22Rv1 (cell line): ENCODE data around the gene TRIO.

ENCODE experiments used
- H3K27ac ChIP-seq: fragments of 450-650 bp; 2 replicates; pipeline ENCODE4 v1.5.1; 2017
- ZFX ChIP-seq: fragments of 450-650 bp; IDR thresholded peaks from 2 replicates; pipeline ENCODE4 v1.6.1; 2017; ENCODE audit warnings: antibody characterized with exemption, borderline replicate concordance
- TF ChIP-seq, protein P1 (sequence below): fragments of 450-650 bp; IDR thresholded peaks from 2 replicates; pipeline ENCODE4 v1.5.1; 2017; ENCODE audit warnings: mild to moderate bottlenecking

TRIO gene

DNA sequence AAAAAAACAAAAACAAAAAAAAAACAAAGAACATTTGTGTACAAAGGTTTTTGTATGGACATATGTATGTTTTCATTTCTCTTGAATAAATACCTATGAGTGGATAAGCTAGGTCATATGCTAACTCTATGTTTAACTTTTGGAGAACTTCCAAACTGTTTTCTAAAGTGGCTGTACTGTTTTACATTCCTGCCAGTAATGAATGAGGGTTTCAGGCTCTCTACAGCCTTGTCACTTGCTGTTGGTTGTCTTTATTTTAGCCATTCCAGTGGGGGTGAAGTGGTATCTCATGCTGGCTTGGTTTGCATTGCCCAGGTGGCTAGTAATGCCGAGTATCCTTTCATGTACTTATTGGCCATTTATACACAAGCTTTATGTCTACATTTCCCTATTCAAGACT lies 9.1 kb upstream of the TRIO start:
- TF ChIP-seq, protein P1, sequence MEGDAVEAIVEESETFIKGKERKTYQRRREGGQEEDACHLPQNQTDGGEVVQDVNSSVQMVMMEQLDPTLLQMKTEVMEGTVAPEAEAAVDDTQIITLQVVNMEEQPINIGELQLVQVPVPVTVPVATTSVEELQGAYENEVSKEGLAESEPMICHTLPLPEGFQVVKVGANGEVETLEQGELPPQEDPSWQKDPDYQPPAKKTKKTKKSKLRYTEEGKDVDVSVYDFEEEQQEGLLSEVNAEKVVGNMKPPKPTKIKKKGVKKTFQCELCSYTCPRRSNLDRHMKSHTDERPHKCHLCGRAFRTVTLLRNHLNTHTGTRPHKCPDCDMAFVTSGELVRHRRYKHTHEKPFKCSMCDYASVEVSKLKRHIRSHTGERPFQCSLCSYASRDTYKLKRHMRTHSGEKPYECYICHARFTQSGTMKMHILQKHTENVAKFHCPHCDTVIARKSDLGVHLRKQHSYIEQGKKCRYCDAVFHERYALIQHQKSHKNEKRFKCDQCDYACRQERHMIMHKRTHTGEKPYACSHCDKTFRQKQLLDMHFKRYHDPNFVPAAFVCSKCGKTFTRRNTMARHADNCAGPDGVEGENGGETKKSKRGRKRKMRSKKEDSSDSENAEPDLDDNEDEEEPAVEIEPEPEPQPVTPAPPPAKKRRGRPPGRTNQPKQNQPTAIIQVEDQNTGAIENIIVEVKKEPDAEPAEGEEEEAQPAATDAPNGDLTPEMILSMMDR: no peak
- TF ChIP-seq ZFX: no peak
- no peak overlapping the region for H3K27ac ChIP-seq

DNA sequence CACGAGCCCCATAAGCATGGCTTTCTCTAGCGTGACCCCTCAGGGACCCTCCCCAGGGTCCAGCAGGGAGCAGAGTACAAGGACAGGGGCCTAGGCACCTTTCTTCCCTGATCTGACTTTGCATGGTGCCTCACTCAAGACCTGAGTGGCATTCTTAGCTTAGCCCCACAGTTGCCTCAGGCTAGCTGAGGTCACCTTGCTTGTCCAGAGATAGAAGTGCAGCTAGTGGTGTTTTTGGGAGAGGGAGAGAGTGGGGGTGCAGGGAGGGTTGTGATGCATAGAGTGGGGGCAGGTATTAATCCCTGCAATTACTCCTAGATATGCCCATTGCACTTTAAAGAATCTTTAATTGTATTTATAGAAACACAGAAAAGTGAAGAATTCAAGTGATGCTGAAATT lies 8.4 kb upstream of the TRIO start:
- no peak overlapping the region for H3K27ac ChIP-seq
- no peak for TF ChIP-seq ZFX
- TF ChIP-seq, protein P1: no peak

DNA sequence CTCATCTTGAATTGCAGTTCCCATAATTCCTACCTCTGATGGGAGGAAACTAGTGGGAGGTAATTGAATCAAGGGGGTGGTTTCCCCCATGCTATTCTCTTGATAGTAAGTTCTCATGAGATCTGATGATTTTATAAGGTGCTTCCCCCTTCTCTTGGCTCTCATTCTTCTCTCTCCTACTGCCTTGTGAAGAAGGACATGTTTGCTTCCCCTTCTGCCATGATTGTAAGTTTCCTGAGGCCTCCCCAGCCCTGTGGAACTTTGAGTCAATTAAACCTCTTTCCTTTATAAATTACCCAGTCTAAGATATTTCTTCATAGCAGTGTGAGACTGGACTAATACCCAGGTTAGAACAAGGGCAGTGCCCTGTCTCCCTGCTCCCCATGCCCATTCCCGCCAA lies 7.5 kb upstream of the TRIO start:
- no peak for TF ChIP-seq ZFX
- TF ChIP-seq, protein P1: no peak
- H3K27ac ChIP-seq: no peak overlapping the region

DNA sequence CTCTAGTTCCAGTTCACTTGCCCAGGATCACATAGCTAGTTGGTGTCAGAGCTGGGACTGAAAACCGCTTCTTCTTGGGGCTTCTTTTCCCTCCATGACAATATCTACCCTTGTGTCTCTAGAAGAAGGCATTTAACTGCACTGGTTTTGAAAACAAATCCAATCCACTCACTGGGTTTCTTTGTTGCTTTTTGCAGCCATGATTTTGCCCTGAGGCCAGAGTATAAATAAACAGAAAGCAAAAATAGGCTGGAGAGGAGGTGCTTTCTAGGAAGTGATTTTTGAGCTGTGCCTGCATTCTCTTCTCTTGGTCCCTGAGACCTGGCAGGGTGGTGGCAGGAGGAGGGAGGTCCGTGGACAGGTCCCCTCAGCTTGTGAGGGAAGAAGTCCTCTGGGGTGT lies 6.9 kb upstream of the TRIO start:
- TF ChIP-seq, protein P1: no peak
- TF ChIP-seq ZFX: no peak
- H3K27ac ChIP-seq: no peak overlapping the region

DNA sequence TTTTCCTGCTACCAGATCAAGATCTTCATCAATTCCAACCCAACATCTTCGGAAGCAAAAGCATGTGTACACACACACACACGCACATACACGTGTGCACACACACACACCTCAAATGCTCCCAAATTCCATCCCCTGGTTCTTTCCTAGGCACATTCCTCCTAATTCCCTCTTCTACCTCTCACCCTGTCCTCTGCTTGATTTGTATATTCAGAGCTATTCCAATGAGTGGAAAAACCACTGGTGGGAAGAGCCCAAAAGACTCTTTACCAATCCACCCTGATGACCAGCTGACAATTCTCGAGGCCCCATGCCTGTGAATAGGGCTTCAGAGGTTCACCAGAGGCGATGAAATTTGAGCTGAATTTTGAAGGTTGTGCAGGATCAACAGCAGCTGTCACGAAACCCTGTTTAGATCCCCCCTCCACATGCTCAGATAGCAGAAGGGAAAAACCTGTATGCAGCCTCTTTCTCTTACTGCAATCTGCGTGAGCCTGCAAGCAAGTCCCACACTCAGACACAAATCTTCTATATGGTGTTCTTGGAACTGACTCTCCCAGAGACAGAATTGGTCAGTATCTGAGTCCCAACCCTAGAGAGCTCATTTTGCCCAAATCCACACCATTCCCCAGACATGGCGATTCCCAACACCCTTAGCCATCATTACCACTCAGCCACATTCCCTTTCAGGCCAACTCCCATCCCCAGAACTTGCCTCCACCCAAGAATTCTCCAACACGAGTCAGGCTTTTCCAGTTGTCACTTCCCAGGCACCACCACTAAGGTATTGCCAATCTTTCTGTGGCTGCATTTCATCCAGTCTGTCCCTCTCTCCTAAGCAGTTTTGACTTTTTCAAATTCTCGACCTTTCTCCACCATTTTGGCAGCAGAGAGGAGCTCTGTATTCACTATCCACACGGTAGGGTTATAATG lies 4.3 kb upstream of the TRIO start:
- TF ChIP-seq, protein P1: no peak
- no peak for TF ChIP-seq ZFX
- no peak overlapping the region for H3K27ac ChIP-seq

DNA sequence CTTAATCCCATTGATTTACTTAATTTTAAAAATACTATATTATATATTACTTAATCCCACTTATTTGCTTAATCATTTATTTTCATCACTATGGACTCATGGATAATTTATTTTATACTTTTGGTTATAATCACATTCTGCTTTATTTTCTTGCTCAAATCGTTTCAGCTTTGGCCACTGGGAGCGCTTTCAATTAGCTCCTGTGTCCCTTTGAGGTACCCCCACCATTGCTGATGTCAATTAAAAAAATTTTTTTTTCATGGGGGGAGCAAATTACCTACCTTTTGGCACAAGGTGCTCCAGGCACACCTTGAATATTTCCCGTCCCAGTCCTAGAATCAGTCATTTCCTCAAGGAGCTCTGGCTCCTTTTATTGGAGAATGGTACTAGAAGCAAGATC lies 1.4 kb upstream of the TRIO start:
- TF ChIP-seq ZFX: no peak
- TF ChIP-seq, protein P1: no peak
- no peak overlapping the region for H3K27ac ChIP-seq

DNA sequence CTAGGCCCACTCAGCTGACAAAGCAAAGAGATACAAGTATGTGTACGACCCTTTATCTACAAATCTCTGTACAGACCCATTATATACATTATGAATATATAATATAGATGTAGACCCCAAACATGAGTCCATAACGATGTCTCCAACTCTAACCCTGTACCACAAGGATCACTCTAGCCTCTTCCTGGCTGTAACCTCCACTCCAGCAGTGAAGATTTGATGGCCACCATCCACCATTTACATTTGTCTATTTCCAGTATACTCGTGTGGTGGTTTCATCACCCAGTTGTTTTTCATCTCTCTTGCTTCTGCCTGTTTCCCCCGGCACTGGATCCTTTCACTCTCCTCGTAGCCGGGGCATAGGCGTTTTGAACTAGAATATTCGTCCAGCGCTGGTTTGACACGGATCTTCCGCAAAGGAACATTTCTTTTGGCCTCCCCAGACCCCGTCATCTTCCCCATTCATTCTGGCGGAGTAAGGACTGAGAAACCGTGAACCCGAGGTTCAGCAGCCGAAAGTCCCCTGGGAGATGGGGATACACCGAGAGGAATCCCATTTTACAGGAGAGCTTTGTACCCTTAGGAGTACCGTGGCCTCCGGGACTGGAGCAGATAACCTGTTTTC lies 828 bp upstream of the TRIO start:
- no peak for TF ChIP-seq ZFX
- TF ChIP-seq, protein P1: no peak

More for the DNA sequence above, 828 bp upstream of the TRIO start:
- H3K27ac ChIP-seq: peak overlapping the region; percentile 84
